Neutrophil (primary cell): ENCODE data around the gene MSI2.

Source experiments
- H3K27ac ChIP-seq: fragments of 200-600 bp; sonication (generic); 2 replicates; pipeline ENCODE4 v1.5.1; 2016; ENCODE audit warnings: mild to moderate bottlenecking, moderate library complexity
- H3K27me3 ChIP-seq: fragments of 200-600 bp; sonication (generic); 2 replicates; pipeline ENCODE4 v1.6.0; 2016; ENCODE audit warnings: mild to moderate bottlenecking
- H3K36me3 ChIP-seq: fragments of 200-600 bp; sonication (generic); 2 replicates; pipeline ENCODE4 v1.5.1; 2017
- H3K4me1 ChIP-seq, 2 experiments: fragments of 200-600 bp in 1 of 2; sonication (generic) in 1 of 2; 1 replicate in 1 of 2; 2 replicates in 1 of 2; pipeline versions ENCODE4 v1.5.1 to v1.6.1; 2013 to 2016; ENCODE audit warnings: low read depth in 1 of 2, low read length in 1 of 2, mild to moderate bottlenecking in 1 of 2, moderate library complexity in 1 of 2; ENCODE audit not compliant: control insufficient read depth in 1 of 2, insufficient read depth in 1 of 2
- H3K4me3 ChIP-seq, 2 experiments: fragments of 200-600 bp in 1 of 2; sonication (generic) in 1 of 2; 1 replicate in 1 of 2; 2 replicates in 1 of 2; pipeline ENCODE4 v1.5.1; 2013 to 2016; ENCODE audit warnings: low read depth in 1 of 2, low read length in 1 of 2, mild to moderate bottlenecking in 1 of 2, moderate library complexity in 1 of 2
- H3K9me3 ChIP-seq: fragments of 200-600 bp; sonication (generic); 2 replicates; pipeline ENCODE4 v1.5.1; 2016
- TF ChIP-seq, protein P1 (sequence below): fragments of 200-600 bp; sonication (generic); IDR thresholded peaks from 2 replicates; pipeline ENCODE4 v1.5.1; 2016; ENCODE audit warnings: antibody characterized with exemption

MSI2 gene

DNA sequence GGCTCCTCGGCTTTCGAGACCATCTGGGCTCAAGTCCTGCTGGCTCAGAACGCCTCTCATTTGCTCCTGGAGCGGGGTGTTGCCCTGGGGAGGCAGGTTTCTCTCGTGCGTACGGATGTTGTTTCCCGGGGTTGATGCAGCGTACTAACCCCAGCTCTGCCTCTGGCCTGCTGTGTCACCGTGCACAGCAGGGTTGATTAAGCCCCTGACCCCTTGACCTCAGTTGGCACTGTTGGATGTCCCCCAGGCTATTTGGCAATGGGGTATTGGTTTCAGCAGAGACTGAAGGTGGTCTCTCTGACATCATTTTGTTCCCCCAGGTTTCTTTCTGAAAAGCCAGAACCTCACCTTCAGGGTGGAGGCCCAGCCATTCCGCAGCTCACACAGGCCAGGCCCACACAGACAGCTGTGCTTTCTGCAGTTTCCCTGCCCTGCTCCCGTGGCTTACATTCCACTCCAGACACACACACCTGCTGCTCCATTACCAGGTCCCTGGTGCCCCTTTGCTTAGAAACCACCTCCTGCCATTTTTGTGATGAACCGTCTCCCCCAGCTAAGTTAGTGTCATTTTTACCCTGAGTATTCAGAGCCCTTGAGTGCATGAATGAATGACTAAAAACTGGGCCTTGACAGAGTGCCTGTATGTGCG, 255.3 kb downstream of the MSI2 start:
- H3K4me1 ChIP-seq = no peaks in the 10 kb centered on the region
- no peaks in the 10 kb centered on the region for H3K9me3 ChIP-seq
- TF ChIP-seq, protein P1, sequence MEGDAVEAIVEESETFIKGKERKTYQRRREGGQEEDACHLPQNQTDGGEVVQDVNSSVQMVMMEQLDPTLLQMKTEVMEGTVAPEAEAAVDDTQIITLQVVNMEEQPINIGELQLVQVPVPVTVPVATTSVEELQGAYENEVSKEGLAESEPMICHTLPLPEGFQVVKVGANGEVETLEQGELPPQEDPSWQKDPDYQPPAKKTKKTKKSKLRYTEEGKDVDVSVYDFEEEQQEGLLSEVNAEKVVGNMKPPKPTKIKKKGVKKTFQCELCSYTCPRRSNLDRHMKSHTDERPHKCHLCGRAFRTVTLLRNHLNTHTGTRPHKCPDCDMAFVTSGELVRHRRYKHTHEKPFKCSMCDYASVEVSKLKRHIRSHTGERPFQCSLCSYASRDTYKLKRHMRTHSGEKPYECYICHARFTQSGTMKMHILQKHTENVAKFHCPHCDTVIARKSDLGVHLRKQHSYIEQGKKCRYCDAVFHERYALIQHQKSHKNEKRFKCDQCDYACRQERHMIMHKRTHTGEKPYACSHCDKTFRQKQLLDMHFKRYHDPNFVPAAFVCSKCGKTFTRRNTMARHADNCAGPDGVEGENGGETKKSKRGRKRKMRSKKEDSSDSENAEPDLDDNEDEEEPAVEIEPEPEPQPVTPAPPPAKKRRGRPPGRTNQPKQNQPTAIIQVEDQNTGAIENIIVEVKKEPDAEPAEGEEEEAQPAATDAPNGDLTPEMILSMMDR = no peak
- no peak overlapping the region for H3K4me3 ChIP-seq
- no peak overlapping the region for H3K27ac ChIP-seq
- no peaks in the 10 kb centered on the region for H3K27me3 ChIP-seq
- no peaks in the 10 kb centered on the region for H3K36me3 ChIP-seq

GRCh38 chr17:57512258-57512657, 255.9 kb downstream of the MSI2 start:
- Histone ChIP-seq H3K4me1 (no peaks in the 10 kb centered on the region), H3K9me3 (no peaks in the 10 kb centered on the region), H3K27me3 (no peaks in the 10 kb centered on the region), H3K4me3 (no peak overlapping the region), H3K27ac (no peak overlapping the region), H3K36me3 (no peaks in the 10 kb centered on the region)
- TF ChIP-seq, protein P1 = no peak

DNA sequence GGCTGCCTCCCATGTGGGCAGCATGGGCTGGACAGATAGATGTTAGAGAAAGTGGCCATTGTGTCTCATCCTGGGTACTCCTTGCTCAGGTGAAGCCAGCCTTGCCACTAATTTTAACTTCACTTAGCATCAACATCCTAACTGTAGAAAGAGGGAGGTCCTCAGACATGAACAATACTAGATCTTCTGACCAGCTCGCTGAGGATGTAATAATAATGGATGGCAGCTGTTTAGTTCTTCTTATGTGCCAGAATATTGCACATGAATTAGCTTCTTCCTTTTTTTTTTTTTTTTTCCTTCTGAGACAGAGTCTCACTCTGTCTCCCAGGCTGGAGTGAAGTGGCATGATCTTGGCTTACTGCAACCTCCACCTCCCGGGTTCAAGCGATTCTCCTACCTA, 256.4 kb downstream of the MSI2 start:
- H3K4me1 ChIP-seq = no peaks in the 10 kb centered on the region

GRCh38 chr17:57513569-57513968, 257.2 kb downstream of the MSI2 start:
- Histone ChIP-seq H3K4me3 (no peak overlapping the region), H3K9me3 (no peaks in the 10 kb centered on the region), H3K4me1 (no peaks in the 10 kb centered on the region), H3K36me3 (no peaks in the 10 kb centered on the region), H3K27me3 (no peaks in the 10 kb centered on the region), H3K27ac (no peak overlapping the region)
- TF ChIP-seq, protein P1 = no peak

More for the DNA sequence above, 256.4 kb downstream of the MSI2 start:
- H3K36me3 ChIP-seq = no peaks in the 10 kb centered on the region
- TF ChIP-seq, protein P1 = no peak
- no peaks in the 10 kb centered on the region for H3K27me3 ChIP-seq
- H3K9me3 ChIP-seq = no peaks in the 10 kb centered on the region
- no peak overlapping the region for H3K27ac ChIP-seq
- no peak overlapping the region for H3K4me3 ChIP-seq

DNA sequence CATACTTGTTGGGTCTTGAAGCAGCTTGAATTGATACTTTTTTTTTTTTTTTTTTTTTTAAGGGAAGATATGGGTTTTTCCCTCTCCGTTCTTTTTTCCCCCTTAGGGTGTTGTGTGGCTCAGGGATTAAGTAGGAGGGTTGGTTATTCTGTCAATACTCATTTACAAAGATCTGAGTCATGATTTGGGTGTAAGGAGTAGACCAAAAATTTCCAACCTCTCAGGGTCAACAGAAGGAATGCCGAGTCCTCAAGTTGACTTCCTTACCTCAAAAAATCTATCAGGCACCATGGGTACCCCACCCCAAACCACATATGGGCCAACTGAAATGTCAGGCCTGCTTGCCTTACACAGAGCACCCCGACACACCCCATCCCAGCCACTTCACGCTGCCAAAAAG, 258.3 kb downstream of the MSI2 start:
- Histone ChIP-seq H3K36me3 (no peaks in the 10 kb centered on the region), H3K27ac (no peak overlapping the region)

More for the DNA sequence above, 258.3 kb downstream of the MSI2 start:
- Histone ChIP-seq H3K4me3 (no peak overlapping the region), H3K27me3 (no peaks in the 10 kb centered on the region), H3K9me3 (no peaks in the 10 kb centered on the region), H3K4me1 (no peaks in the 10 kb centered on the region)
- TF ChIP-seq, protein P1 = no peak
